Suprapubic skin (tissue), 4 donors: Measurements from ENCODE around the gene RBM28.

Experiments
- POLR2A ChIP-seq, 2 donors: fragments of 450-650 bp; IDR thresholded peaks; one replicate each; pipeline ENCODE4 v1.6.1; 2017; ENCODE audit warnings: antibody characterized with exemption in 2 of 2, mild to moderate bottlenecking in 2 of 2, moderate library complexity in 2 of 2
- POLR2AphosphoS5 ChIP-seq, 3 donors: sonication (generic); formaldehyde crosslinking; IDR thresholded peaks; one replicate each; pipeline ENCODE4 v1.6.1; 2017; ENCODE audit warnings: antibody characterized with exemption in 3 of 3
- TF ChIP-seq, protein P1 (sequence below), 2 donors: fragments of 200-600 bp in 1 of 2; fragments of 450-650 bp in 1 of 2; sonication (generic) in 1 of 2; IDR thresholded peaks; one replicate each; pipeline ENCODE4 v1.5.1; 2016 to 2019; ENCODE audit warnings: antibody characterized with exemption in 2 of 2, mild to moderate bottlenecking in 1 of 2, moderate library complexity in 1 of 2

DNA sequence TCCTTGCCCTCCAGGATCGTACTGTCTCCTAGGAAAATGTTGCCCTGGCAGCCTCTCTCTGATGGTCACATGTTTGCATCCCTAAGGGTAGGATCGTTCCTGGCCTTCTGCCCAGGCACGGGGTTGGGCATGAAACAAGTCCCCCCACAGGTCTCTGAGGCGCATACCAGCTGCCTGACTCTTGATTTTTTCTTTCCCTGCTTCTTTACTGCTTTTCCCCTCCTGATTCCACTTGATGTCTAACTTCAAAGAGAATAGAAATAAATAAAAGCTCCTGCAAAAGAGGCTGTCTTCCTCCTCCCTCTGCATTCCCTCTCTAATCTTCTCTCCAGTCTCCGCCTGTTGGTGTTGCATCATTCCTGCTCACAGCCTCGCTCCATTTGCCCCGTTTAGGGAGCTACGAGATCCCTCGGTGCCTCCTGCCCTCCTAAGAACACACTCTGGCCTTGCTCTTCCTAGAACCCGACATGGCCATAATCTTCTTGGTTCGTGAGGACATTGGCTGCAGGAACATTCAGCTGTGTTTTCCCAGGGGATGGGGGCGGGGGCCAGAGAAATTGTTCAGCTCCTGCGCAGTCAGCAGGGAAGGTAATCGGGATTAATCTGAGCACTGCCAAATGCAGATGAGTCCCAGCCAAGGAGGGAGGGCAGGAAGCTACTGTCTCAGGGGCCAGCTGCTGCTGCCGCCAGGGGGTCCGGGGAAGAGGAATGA, 76.7 kb downstream of the RBM28 start:
- TF ChIP-seq, protein P1, sequence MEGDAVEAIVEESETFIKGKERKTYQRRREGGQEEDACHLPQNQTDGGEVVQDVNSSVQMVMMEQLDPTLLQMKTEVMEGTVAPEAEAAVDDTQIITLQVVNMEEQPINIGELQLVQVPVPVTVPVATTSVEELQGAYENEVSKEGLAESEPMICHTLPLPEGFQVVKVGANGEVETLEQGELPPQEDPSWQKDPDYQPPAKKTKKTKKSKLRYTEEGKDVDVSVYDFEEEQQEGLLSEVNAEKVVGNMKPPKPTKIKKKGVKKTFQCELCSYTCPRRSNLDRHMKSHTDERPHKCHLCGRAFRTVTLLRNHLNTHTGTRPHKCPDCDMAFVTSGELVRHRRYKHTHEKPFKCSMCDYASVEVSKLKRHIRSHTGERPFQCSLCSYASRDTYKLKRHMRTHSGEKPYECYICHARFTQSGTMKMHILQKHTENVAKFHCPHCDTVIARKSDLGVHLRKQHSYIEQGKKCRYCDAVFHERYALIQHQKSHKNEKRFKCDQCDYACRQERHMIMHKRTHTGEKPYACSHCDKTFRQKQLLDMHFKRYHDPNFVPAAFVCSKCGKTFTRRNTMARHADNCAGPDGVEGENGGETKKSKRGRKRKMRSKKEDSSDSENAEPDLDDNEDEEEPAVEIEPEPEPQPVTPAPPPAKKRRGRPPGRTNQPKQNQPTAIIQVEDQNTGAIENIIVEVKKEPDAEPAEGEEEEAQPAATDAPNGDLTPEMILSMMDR (IDR thresholded peaks at IDR 0.05): no peak
- no peak for TF ChIP-seq POLR2A (IDR thresholded peaks at IDR 0.05)
- TF ChIP-seq POLR2AphosphoS5 (IDR thresholded peaks at IDR 0.05): no peak
